Neuronal stem cell (in vitro differentiated cells): ENCODE data around the gene ST3GAL4.
A peak's percentile ranks its signal among the peaks of the same experiment; 100 is the strongest.

Experiments
- DNase-seq: peaks from one replicate; pipeline ENCODE4 v3.0.0-alpha.2; 2013; ENCODE audit warnings: low spot score
- H2AFZ ChIP-seq: one replicate; pipeline ENCODE4 v1.6.1; 2013; ENCODE audit warnings: mild to moderate bottlenecking, low read length, inconsistent platforms
- H2AK5ac ChIP-seq: 2 replicates; pipeline ENCODE4 v1.6.1; 2013; ENCODE audit warnings: low read depth, mild to moderate bottlenecking, inconsistent platforms, low read length, moderate library complexity, mixed read lengths
- H2BK120ac ChIP-seq: 2 replicates; pipeline ENCODE4 v1.6.1; 2013; ENCODE audit warnings: low read depth, mild to moderate bottlenecking, inconsistent platforms, low read length, moderate library complexity, mixed read lengths
- H2BK12ac ChIP-seq: one replicate; pipeline ENCODE4 v1.6.1; 2013; ENCODE audit warnings: low read length, inconsistent platforms
- H2BK15ac ChIP-seq: 2 replicates; pipeline ENCODE4 v1.6.1; 2013; ENCODE audit warnings: mild to moderate bottlenecking, low read length, inconsistent platforms, mixed read lengths
- H2BK5ac ChIP-seq: one replicate; pipeline ENCODE4 v1.6.1; 2013; ENCODE audit warnings: inconsistent platforms, mild to moderate bottlenecking, low read length, moderate library complexity
- H3K14ac ChIP-seq: one replicate; pipeline ENCODE4 v1.6.1; 2013; ENCODE audit warnings: low read length, inconsistent platforms
- H3K18ac ChIP-seq: 2 replicates; pipeline ENCODE4 v1.6.1; 2013; ENCODE audit warnings: low read length, inconsistent platforms
- H3K23ac ChIP-seq: 2 replicates; pipeline ENCODE4 v1.6.1; 2013; ENCODE audit warnings: low read depth, mild to moderate bottlenecking, mixed read lengths, low read length, inconsistent platforms; ENCODE audit not compliant: poor library complexity
- H3K27ac ChIP-seq: replicated peaks from 3 replicates; pipeline ENCODE4 v1.5.1; 2013; ENCODE audit warnings: low read length, inconsistent platforms
- H3K27me3 ChIP-seq, 3 experiments: 2 replicates each; pipeline ENCODE4 v1.6.1; 2013; ENCODE audit warnings: low read length in 3 of 3, mild to moderate bottlenecking in 2 of 3, inconsistent platforms in 1 of 3, low read depth in 1 of 3, mixed read lengths in 1 of 3, moderate library complexity in 1 of 3; ENCODE audit not compliant: control insufficient read depth in 3 of 3, insufficient read depth in 3 of 3
- H3K36me3 ChIP-seq, 2 donors: replicated peaks in 1 of 2; 2 replicates each; pipeline ENCODE4 v1.6.1; 2013; ENCODE audit warnings: low read length in 2 of 2; ENCODE audit not compliant: control insufficient read depth in 2 of 2, insufficient read depth in 2 of 2
- H3K4ac ChIP-seq: 2 replicates; pipeline ENCODE4 v1.6.1; 2013; ENCODE audit warnings: inconsistent platforms, mild to moderate bottlenecking, low read length, moderate library complexity
- H3K4me1 ChIP-seq, 2 donors: 1 replicate in 1 of 2; 2 replicates in 1 of 2; pipeline ENCODE4 v1.6.1; 2013; ENCODE audit warnings: low read length in 2 of 2, low read depth in 1 of 2; ENCODE audit not compliant: control insufficient read depth in 2 of 2, insufficient read depth in 1 of 2
- H3K4me2 ChIP-seq: one replicate; pipeline ENCODE4 v1.6.1; 2013; ENCODE audit warnings: mild to moderate bottlenecking, low read length, inconsistent platforms; ENCODE audit not compliant: insufficient read depth, poor library complexity, severe bottlenecking
- H3K4me3 ChIP-seq, 2 donors: 2 replicates each; pipeline ENCODE4 v1.5.1; 2013; ENCODE audit warnings: low read length in 2 of 2, mild to moderate bottlenecking in 2 of 2, inconsistent platforms in 1 of 2, moderate library complexity in 1 of 2
- H3K79me1 ChIP-seq: one replicate; pipeline ENCODE4 v1.6.1; 2013; ENCODE audit warnings: low read depth, mild to moderate bottlenecking, inconsistent platforms, low read length, moderate library complexity
- H3K9ac ChIP-seq: one replicate; pipeline ENCODE4 v1.6.1; 2013; ENCODE audit warnings: mild to moderate bottlenecking, low read depth, low read length, inconsistent platforms; ENCODE audit not compliant: poor library complexity
- H3K9me3 ChIP-seq, 2 donors: replicated peaks in 1 of 2; 2 replicates each; pipeline versions ENCODE3 to v1.6.1; 2013; ENCODE audit warnings: low read length in 2 of 2, mild to moderate bottlenecking in 2 of 2, inconsistent platforms in 1 of 2, low read depth in 1 of 2, mixed read lengths in 1 of 2, moderate library complexity in 1 of 2; ENCODE audit not compliant: control insufficient read depth in 2 of 2, insufficient read depth in 1 of 2
- H4K8ac ChIP-seq: one replicate; pipeline ENCODE4 v1.6.1; 2013; ENCODE audit warnings: low read depth, mild to moderate bottlenecking, inconsistent platforms, low read length, moderate library complexity
- H4K91ac ChIP-seq: one replicate; pipeline ENCODE4 v1.6.1; 2013; ENCODE audit warnings: low read length, low read depth, mild to moderate bottlenecking, inconsistent platforms; ENCODE audit not compliant: poor library complexity
- WGBS, 2 donors: extraction: QIAGEN DNeasy Blood & Tissue Kit; methylation state at CpG; one replicate each; pipeline ENCODE4 v1.1.7; 2013; ENCODE audit warnings: missing lambda C conversion rate in 2 of 2, mixed read lengths in 1 of 2; ENCODE audit not compliant: insufficient read length in 2 of 2, insufficient replicate concordance in 1 of 2; ENCODE audit errors: extremely low coverage in 2 of 2; 5-methylcytosine and 5-hydroxymethylcytosine counted together

ST3GAL4 gene

GRCh38 chr11:126328001-126328390, 27.5 kb upstream of the ST3GAL4 start:
- Histone ChIP-seq H4K8ac (no peak overlapping the region), H2BK15ac (peak overlapping the region; percentile 63), H3K23ac (peak overlapping the region; percentile 86), H3K9ac (peak overlapping the region; percentile 54), H2BK5ac (no peak overlapping the region), H3K18ac (peak overlapping the region; percentile 37), H3K36me3 (peaks cover 3 to 15% of the 10 kb centered on the region in 2 donors), H2BK120ac (peak overlapping the region; percentile 66), H3K27ac (no peak overlapping the region), H4K91ac (no peak overlapping the region), H3K4me3 (peak overlapping the region in 1 of 2 donors; percentile 26), H3K14ac (peak overlapping the region; percentile 83), H3K9me3 (no peaks in the 10 kb centered on the region), H3K27me3 (no peaks in the 10 kb centered on the region), H2BK12ac (no peak overlapping the region), H3K4ac (no peak overlapping the region), H3K4me2 (no peak overlapping the region), H2AK5ac (peak overlapping the region; percentile 57), H3K4me1 (peaks cover 0 to 8% of the 10 kb centered on the region in 2 donors), H2AFZ (no peak overlapping the region), H3K79me1 (peaks cover 2% of the 10 kb centered on the region)
- WGBS, 2 donors = no CpG with 5 or more reads among the region's 20 CpGs
- DNase-seq = no peak

GRCh38 chr11:126328444-126328843, 27.0 kb upstream of the ST3GAL4 start:
- H2BK120ac ChIP-seq = peak overlapping the region; percentile 66
- no CpG with 5 or more reads among the region's 12 CpGs for WGBS, 2 donors
- peaks cover 3 to 15% of the 10 kb centered on the region in 2 donors for H3K36me3 ChIP-seq
- H4K91ac ChIP-seq = no peak overlapping the region
- no peak overlapping the region for H3K18ac ChIP-seq
- no peak overlapping the region for H2BK5ac ChIP-seq
- peak overlapping the region; percentile 86 for H3K23ac ChIP-seq
- H3K27ac ChIP-seq = no peak overlapping the region
- no peak overlapping the region for H2AFZ ChIP-seq
- no peaks in the 10 kb centered on the region for H3K27me3 ChIP-seq
- no peak for DNase-seq
- H3K4ac ChIP-seq = no peak overlapping the region
- H3K4me1 ChIP-seq = peaks cover 0 to 8% of the 10 kb centered on the region in 2 donors
- H2BK15ac ChIP-seq = no peak overlapping the region
- H3K14ac ChIP-seq = peak overlapping the region; percentile 83
- H4K8ac ChIP-seq = no peak overlapping the region
- no peak overlapping the region for H3K4me3 ChIP-seq
- no peaks in the 10 kb centered on the region for H3K9me3 ChIP-seq
- H3K79me1 ChIP-seq = peaks cover 2% of the 10 kb centered on the region
- peak overlapping the region; percentile 54 for H3K9ac ChIP-seq
- H2BK12ac ChIP-seq = no peak overlapping the region
- H3K4me2 ChIP-seq = no peak overlapping the region
- peak overlapping the region; percentile 57 for H2AK5ac ChIP-seq

- Histone ChIP-seq H3K4ac (no peak overlapping the region), H2BK5ac (no peak overlapping the region), H3K4me2 (no peak overlapping the region), H3K14ac (no peak overlapping the region), H4K91ac (no peak overlapping the region), H3K27me3 (no peaks in the 10 kb centered on the region), H4K8ac (no peak overlapping the region), H3K18ac (no peak overlapping the region), H3K79me1 (no peaks in the 10 kb centered on the region), H3K4me3 (peak overlapping the region in 1 of 2 donors; percentile 23), H3K23ac (peak overlapping the region; percentile 5), H2AK5ac (no peak overlapping the region), H3K4me1 (peaks cover 0 to 8% of the 10 kb centered on the region in 2 donors), H2AFZ (no peak overlapping the region), H2BK15ac (no peak overlapping the region), H3K9ac (no peak overlapping the region), H2BK12ac (no peak overlapping the region), H2BK120ac (no peak overlapping the region), H3K9me3 (no peaks in the 10 kb centered on the region), H3K27ac (no peak overlapping the region), H3K36me3 (peaks cover 3 to 15% of the 10 kb centered on the region in 2 donors)
- WGBS, 2 donors = no CpG with 5 or more reads among the region's 9 CpGs
- no peak for DNase-seq
Measured at GRCh38 chr11:126328938-126329643, 26.4 kb upstream of the ST3GAL4 start.

GRCh38 chr11:126329644-126330211, 25.8 kb upstream of the ST3GAL4 start:
- DNase-seq = no peak
- Histone ChIP-seq H2AFZ (no peak overlapping the region), H3K27ac (no peak overlapping the region), H3K23ac (peak overlapping the region; percentile 5), H3K9ac (no peak overlapping the region), H2AK5ac (no peak overlapping the region), H2BK5ac (no peak overlapping the region), H4K91ac (no peak overlapping the region), H3K4me2 (no peak overlapping the region), H2BK15ac (no peak overlapping the region), H3K4me3 (no peak overlapping the region), H3K27me3 (no peaks in the 10 kb centered on the region), H3K14ac (no peak overlapping the region), H3K79me1 (no peaks in the 10 kb centered on the region), H3K4me1 (peaks cover 0 to 8% of the 10 kb centered on the region in 2 donors), H2BK120ac (no peak overlapping the region), H4K8ac (no peak overlapping the region), H2BK12ac (no peak overlapping the region), H3K18ac (no peak overlapping the region), H3K4ac (no peak overlapping the region), H3K9me3 (no peaks in the 10 kb centered on the region), H3K36me3 (peaks cover 3 to 15% of the 10 kb centered on the region in 2 donors)
- no CpG with 5 or more reads among the region's 11 CpGs for WGBS, 2 donors
